Measurements from ENCODE around the gene KIF3A. TPM values are rescaled to one million over a fixed set of nuclear protein-coding genes. Genes with fewer than 3 reads are reported as not detected.

The KIF3A gene
- polyA plus RNA-seq, 1 donor from 2014 or later, result 94.4 TPM

DNA sequence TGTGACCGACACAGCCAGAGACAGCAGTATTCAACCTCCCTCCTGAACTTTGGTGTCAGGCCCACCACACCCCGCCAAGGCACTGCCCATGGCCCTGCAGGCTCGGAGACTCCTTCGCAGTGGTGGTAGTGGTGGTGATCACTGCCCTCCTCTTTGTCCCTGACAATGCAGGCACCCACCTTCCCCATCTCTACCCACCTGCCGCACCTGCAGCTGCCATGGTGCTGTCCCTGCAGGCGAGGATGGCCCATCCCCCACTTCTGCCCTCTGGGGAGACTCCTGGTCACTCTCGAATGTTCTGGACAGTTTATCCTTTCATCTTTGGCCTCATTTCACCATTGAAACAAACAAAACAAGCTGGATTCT lies 67.9 kb downstream of the KIF3A start:
- Histone ChIP-seq H3K27ac (ENCODE audit: low read length) (no peak overlapping the region), H3K9ac (ENCODE audit: low read length) (no peak overlapping the region), H3K9me2 (ENCODE audit: insufficient read depth, low read length) (no peaks in the 10 kb centered on the region), H3K79me2 (replicated peaks; ENCODE audit: insufficient read depth, low read length) (no peaks in the 10 kb centered on the region), H4K20me1 (ENCODE audit: insufficient read depth) (no peaks in the 10 kb centered on the region), H3F3A (ENCODE audit: insufficient read depth, low read length, poor library complexity, severe bottlenecking) (no peaks in the 10 kb centered on the region), H2AFZ (ENCODE audit: low read depth, low read length) (no peak overlapping the region), H3K4me2 (ENCODE audit: low read length) (no peak overlapping the region), H3K36me3 (ENCODE audit: insufficient read depth, low read length) (no peaks in the 10 kb centered on the region), H3K27me3 (ENCODE audit: insufficient read depth, low read depth, low read length) (no peaks in the 10 kb centered on the region), H3K4me3 (ENCODE audit: low read length) (no peak overlapping the region), H3K9me3 (ENCODE audit: low read length) (no peaks in the 10 kb centered on the region)
- TF ChIP-seq TAF1 (IDR thresholded peaks at IDR 0.05; ENCODE audit: low read depth) (no peak), EP300 (conservative IDR thresholded peaks at IDR 0.05; ENCODE audit: poor library complexity, severe bottlenecking) (no peak), SMC3 (conservative IDR thresholded peaks at IDR 0.05; ENCODE audit: poor library complexity) (no peak), EZH2 (IDR thresholded peaks at IDR 0.05; ENCODE audit: borderline replicate concordance, insufficient read depth, low read length, poor library complexity, severe bottlenecking) (no peak), MXI1 (conservative IDR thresholded peaks at IDR 0.05; ENCODE audit: poor library complexity, severe bottlenecking) (no peak), POLR2AphosphoS5 (IDR thresholded peaks at IDR 0.05) (no peak), RAD21 (conservative IDR thresholded peaks at IDR 0.05) (no peak)
- TF ChIP-seq, protein P1, sequence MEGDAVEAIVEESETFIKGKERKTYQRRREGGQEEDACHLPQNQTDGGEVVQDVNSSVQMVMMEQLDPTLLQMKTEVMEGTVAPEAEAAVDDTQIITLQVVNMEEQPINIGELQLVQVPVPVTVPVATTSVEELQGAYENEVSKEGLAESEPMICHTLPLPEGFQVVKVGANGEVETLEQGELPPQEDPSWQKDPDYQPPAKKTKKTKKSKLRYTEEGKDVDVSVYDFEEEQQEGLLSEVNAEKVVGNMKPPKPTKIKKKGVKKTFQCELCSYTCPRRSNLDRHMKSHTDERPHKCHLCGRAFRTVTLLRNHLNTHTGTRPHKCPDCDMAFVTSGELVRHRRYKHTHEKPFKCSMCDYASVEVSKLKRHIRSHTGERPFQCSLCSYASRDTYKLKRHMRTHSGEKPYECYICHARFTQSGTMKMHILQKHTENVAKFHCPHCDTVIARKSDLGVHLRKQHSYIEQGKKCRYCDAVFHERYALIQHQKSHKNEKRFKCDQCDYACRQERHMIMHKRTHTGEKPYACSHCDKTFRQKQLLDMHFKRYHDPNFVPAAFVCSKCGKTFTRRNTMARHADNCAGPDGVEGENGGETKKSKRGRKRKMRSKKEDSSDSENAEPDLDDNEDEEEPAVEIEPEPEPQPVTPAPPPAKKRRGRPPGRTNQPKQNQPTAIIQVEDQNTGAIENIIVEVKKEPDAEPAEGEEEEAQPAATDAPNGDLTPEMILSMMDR (IDR thresholded peaks at IDR 0.05; ENCODE audit: poor library complexity, severe bottlenecking), result no peak
- TF ChIP-seq, protein P2, sequence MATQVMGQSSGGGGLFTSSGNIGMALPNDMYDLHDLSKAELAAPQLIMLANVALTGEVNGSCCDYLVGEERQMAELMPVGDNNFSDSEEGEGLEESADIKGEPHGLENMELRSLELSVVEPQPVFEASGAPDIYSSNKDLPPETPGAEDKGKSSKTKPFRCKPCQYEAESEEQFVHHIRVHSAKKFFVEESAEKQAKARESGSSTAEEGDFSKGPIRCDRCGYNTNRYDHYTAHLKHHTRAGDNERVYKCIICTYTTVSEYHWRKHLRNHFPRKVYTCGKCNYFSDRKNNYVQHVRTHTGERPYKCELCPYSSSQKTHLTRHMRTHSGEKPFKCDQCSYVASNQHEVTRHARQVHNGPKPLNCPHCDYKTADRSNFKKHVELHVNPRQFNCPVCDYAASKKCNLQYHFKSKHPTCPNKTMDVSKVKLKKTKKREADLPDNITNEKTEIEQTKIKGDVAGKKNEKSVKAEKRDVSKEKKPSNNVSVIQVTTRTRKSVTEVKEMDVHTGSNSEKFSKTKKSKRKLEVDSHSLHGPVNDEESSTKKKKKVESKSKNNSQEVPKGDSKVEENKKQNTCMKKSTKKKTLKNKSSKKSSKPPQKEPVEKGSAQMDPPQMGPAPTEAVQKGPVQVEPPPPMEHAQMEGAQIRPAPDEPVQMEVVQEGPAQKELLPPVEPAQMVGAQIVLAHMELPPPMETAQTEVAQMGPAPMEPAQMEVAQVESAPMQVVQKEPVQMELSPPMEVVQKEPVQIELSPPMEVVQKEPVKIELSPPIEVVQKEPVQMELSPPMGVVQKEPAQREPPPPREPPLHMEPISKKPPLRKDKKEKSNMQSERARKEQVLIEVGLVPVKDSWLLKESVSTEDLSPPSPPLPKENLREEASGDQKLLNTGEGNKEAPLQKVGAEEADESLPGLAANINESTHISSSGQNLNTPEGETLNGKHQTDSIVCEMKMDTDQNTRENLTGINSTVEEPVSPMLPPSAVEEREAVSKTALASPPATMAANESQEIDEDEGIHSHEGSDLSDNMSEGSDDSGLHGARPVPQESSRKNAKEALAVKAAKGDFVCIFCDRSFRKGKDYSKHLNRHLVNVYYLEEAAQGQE (IDR thresholded peaks at IDR 0.05; ENCODE audit: borderline replicate concordance), result no peak

DNA sequence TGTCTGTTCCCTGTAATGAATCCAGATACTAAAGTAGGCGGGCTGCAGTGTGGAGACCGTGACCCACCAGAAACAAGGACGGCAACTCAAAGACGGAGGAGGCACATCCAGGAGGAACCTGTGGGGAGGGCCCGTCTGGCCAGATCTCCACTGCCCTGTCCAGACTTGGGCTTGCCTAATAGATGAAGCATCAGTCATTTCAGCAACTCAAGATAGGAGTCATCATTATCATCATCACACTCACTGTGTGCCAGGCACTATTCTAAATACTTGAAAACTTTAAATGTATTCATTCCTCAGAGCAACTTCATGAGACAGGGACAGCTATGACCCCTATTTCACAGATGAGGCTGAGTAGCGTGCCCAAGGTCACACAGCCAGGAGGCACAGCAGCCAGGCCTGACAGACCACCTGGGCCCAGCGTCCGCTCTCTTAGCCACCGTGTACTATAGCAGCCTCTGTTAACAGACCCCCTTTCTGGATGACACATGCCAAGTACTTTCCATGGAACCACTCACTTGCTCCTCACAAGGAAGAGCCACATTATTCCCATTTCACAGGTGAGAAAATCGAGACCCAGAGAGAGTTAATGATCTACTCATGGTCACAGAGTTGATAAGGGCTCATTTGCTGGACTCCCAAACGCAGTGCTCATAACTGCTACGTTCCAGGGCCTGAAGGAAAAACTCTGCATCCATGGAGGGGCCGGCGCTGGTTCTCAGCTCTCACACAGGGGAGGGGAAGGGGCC lies 68.5 kb downstream of the KIF3A start:
- no peak overlapping the region for H3K9ac ChIP-seq (ENCODE audit: low read length)
- no peak overlapping the region for H3K4me2 ChIP-seq (ENCODE audit: low read length)
- TF ChIP-seq POLR2AphosphoS5 (IDR thresholded peaks at IDR 0.05) (no peak), EP300 (conservative IDR thresholded peaks at IDR 0.05; ENCODE audit: poor library complexity, severe bottlenecking) (no peak), EZH2 (IDR thresholded peaks at IDR 0.05; ENCODE audit: borderline replicate concordance, insufficient read depth, low read length, poor library complexity, severe bottlenecking) (no peak), SMC3 (conservative IDR thresholded peaks at IDR 0.05; ENCODE audit: poor library complexity) (no peak), MXI1 (conservative IDR thresholded peaks at IDR 0.05; ENCODE audit: poor library complexity, severe bottlenecking) (no peak), TAF1 (IDR thresholded peaks at IDR 0.05; ENCODE audit: low read depth) (no peak), RAD21 (conservative IDR thresholded peaks at IDR 0.05) (no peak)
- TF ChIP-seq, protein P2 (IDR thresholded peaks at IDR 0.05; ENCODE audit: borderline replicate concordance), result no peak
- TF ChIP-seq, protein P1 (IDR thresholded peaks at IDR 0.05; ENCODE audit: poor library complexity, severe bottlenecking), result no peak
- no peak overlapping the region for H3K27ac ChIP-seq (ENCODE audit: low read length)
- no peaks in the 10 kb centered on the region for H3F3A ChIP-seq (ENCODE audit: insufficient read depth, low read length, poor library complexity, severe bottlenecking)
- H3K79me2 ChIP-seq (replicated peaks; ENCODE audit: insufficient read depth, low read length), result no peaks in the 10 kb centered on the region
- no peaks in the 10 kb centered on the region for H3K9me3 ChIP-seq (ENCODE audit: low read length)
- H4K20me1 ChIP-seq (ENCODE audit: insufficient read depth), result no peaks in the 10 kb centered on the region
- no peaks in the 10 kb centered on the region for H3K9me2 ChIP-seq (ENCODE audit: insufficient read depth, low read length)
- H2AFZ ChIP-seq (ENCODE audit: low read depth, low read length), result no peak overlapping the region
- H3K27me3 ChIP-seq (ENCODE audit: insufficient read depth, low read depth, low read length), result no peaks in the 10 kb centered on the region
- H3K36me3 ChIP-seq (ENCODE audit: insufficient read depth, low read length), result no peaks in the 10 kb centered on the region
- no peak overlapping the region for H3K4me3 ChIP-seq (ENCODE audit: low read length)

Measured in neural cell (in vitro differentiated cells).